Liver (tissue), 9 donors: ENCODE results near the gene PRDX1. TPM values are rescaled to one million over a fixed set of nuclear protein-coding genes. Genes with fewer than 3 reads are reported as not detected.
"Not testable (repeated sequence)": the region's sequence is repeated elsewhere in the genome, so short reads cannot be mapped to it uniquely, and the experiment has no call there.

Experiments
- DNase-seq: peaks from one replicate; pipeline ENCODE4 v3.0.0-alpha.2; 2017; ENCODE audit warnings: low spot score
- H3K27ac ChIP-seq, 2 donors: one replicate each; pipeline ENCODE4 v1.7.0; 2013; ENCODE audit warnings: inconsistent platforms in 2 of 2, low read length in 2 of 2, control low read depth in 1 of 2, low read depth in 1 of 2, mild to moderate bottlenecking in 1 of 2
- H3K27me3 ChIP-seq, 4 donors: one replicate each; pipeline versions ENCODE4 v1.6.1 to v1.7.0; 2013; ENCODE audit warnings: low read length in 3 of 4, inconsistent platforms in 1 of 4, mild to moderate bottlenecking in 1 of 4, moderate library complexity in 1 of 4; ENCODE audit not compliant: control insufficient read depth in 4 of 4, insufficient read depth in 4 of 4
- H3K36me3 ChIP-seq, 4 donors: one replicate each; pipeline versions ENCODE4 v1.6.1 to v1.7.0; 2013; ENCODE audit warnings: low read length in 3 of 4, mild to moderate bottlenecking in 3 of 4, low read depth in 1 of 4, moderate library complexity in 1 of 4; ENCODE audit not compliant: control insufficient read depth in 4 of 4, insufficient read depth in 3 of 4
- H3K4me1 ChIP-seq, 4 donors: one replicate each; pipeline versions ENCODE4 v1.6.1 to v1.7.0; 2013; ENCODE audit warnings: low read length in 3 of 4, mild to moderate bottlenecking in 3 of 4, moderate library complexity in 1 of 4; ENCODE audit not compliant: control insufficient read depth in 4 of 4, insufficient read depth in 4 of 4
- H3K4me3 ChIP-seq, 3 donors: one replicate each; pipeline versions ENCODE4 v1.6.1 to v1.7.0; 2013; ENCODE audit warnings: low read length in 3 of 3, control low read depth in 1 of 3, low read depth in 1 of 3, mild to moderate bottlenecking in 1 of 3
- H3K9ac ChIP-seq, 2 donors: one replicate each; pipeline ENCODE4 v1.7.0; 2013; ENCODE audit warnings: low read length in 2 of 2, mild to moderate bottlenecking in 2 of 2, moderate library complexity in 2 of 2, control low read depth in 1 of 2, low read depth in 1 of 2
- H3K9me3 ChIP-seq, 4 donors: one replicate each; pipeline versions ENCODE4 v1.6.1 to v1.7.0; 2013; ENCODE audit warnings: low read length in 3 of 4; ENCODE audit not compliant: control insufficient read depth in 4 of 4
- ATF3 ChIP-seq: IDR thresholded peaks from 2 replicates; pipeline ENCODE4 v1.6.1; 2016; ENCODE audit warnings: antibody characterized with exemption
- CTCF ChIP-seq: fragments of 150-350 bp; IDR thresholded peaks from 2 replicates; pipeline ENCODE4 v1.5.1; 2017; ENCODE audit warnings: improper control_type of control experiment, low read depth, low read length; ENCODE audit not compliant: missing input control
- EGR1 ChIP-seq, 2 donors: IDR thresholded peaks; 2 replicates each; pipeline ENCODE4 v1.6.1; 2016 to 2018; ENCODE audit warnings: antibody characterized with exemption in 2 of 2, low read depth in 2 of 2
- FOXA1 ChIP-seq: IDR thresholded peaks from 2 replicates; pipeline ENCODE4 v1.6.1; 2016; ENCODE audit warnings: antibody characterized with exemption
- FOXA2 ChIP-seq: IDR thresholded peaks from 2 replicates; pipeline ENCODE4 v1.6.1; 2016; ENCODE audit warnings: antibody characterized with exemption
- GABPA ChIP-seq, 2 donors: IDR thresholded peaks in 1 of 2; conservative IDR thresholded peaks in 1 of 2; 2 replicates each; pipeline ENCODE4 v1.6.1; 2016; ENCODE audit warnings: antibody characterized with exemption in 2 of 2, mild to moderate bottlenecking in 1 of 2, moderate library complexity in 1 of 2
- HNF4A ChIP-seq, 2 donors: conservative IDR thresholded peaks; 2 replicates each; pipeline ENCODE4 v1.6.1; 2016; ENCODE audit warnings: antibody characterized with exemption in 2 of 2, mild to moderate bottlenecking in 2 of 2
- HNF4G ChIP-seq: IDR thresholded peaks from 2 replicates; pipeline ENCODE4 v1.6.1; 2016; ENCODE audit warnings: antibody characterized with exemption
- JUND ChIP-seq, 2 donors: IDR thresholded peaks; 2 replicates each; pipeline ENCODE4 v1.6.1; 2016; ENCODE audit warnings: antibody characterized with exemption in 2 of 2
- MAX ChIP-seq: IDR thresholded peaks from 2 replicates; pipeline ENCODE4 v1.6.1; 2016; ENCODE audit warnings: antibody characterized with exemption
- NR2F2 ChIP-seq: IDR thresholded peaks from 2 replicates; pipeline ENCODE4 v1.6.1; 2016; ENCODE audit warnings: antibody characterized with exemption
- RAD21 ChIP-seq, 2 donors: IDR thresholded peaks; 2 replicates each; pipeline ENCODE4 v1.6.1; 2016; ENCODE audit warnings: antibody characterized with exemption in 2 of 2, mild to moderate bottlenecking in 2 of 2
- REST ChIP-seq: IDR thresholded peaks from 2 replicates; pipeline ENCODE4 v1.6.1; 2016; ENCODE audit warnings: antibody characterized with exemption, mild to moderate bottlenecking
- RXRA ChIP-seq, 2 donors: IDR thresholded peaks; 2 replicates each; pipeline ENCODE4 v1.6.1; 2017 to 2018; ENCODE audit warnings: antibody characterized with exemption in 2 of 2, mild to moderate bottlenecking in 1 of 2
- SP1 ChIP-seq: IDR thresholded peaks from 2 replicates; pipeline ENCODE4 v1.6.1; 2018; ENCODE audit warnings: antibody characterized with exemption, mild to moderate bottlenecking
- TAF1 ChIP-seq: conservative IDR thresholded peaks from 2 replicates; pipeline ENCODE4 v1.6.1; 2016; ENCODE audit warnings: antibody characterized with exemption, mild to moderate bottlenecking
- YY1 ChIP-seq: IDR thresholded peaks from 2 replicates; pipeline ENCODE4 v1.6.1; 2016; ENCODE audit warnings: antibody characterized with exemption, mild to moderate bottlenecking
- ZBTB33 ChIP-seq: IDR thresholded peaks from 2 replicates; pipeline ENCODE4 v1.6.1; 2016; ENCODE audit warnings: antibody characterized with exemption
- WGBS: extraction: QIAGEN DNeasy Blood & Tissue Kit; methylation state at CpG from one replicate; pipeline ENCODE4 v1.1.7; 2013; 5-methylcytosine and 5-hydroxymethylcytosine counted together
- polyA plus RNA-seq, 2 donors: library from polyadenylated mRNA; stranded (reverse) in 1 of 2; unstranded in 1 of 2; fragments of 200-250 nt in 1 of 2; fragments of >200 nt in 1 of 2; fragmentation: Nextera tagmentation in 1 of 2; extraction: Ambion mirVana in 1 of 2; gene quantifications; one replicate each; pipeline versions ENCODE4 v1.2.1 to v1.2.3, GENCODE V29; 2013 to 2015
- total RNA-seq, 2 donors: library from RNA; depleted of rRNA; stranded (reverse); fragments of >200 nt; gene quantifications; one replicate each; pipeline ENCODE4 v1.2.3, GENCODE V29; 2014
- donor health status: healthy.
- donor health status: healthy.
- donor health status: healthy.
- donor health status: healthy.
- donor health status: healthy.

Gene PRDX1
- total and polyA plus RNA-seq, 4 donors = 270 to 623 (median 397) TPM

- 1% methylated on average over 17 of the region's 17 CpGs for WGBS
- Histone ChIP-seq H3K27ac (peak overlapping the region; percentile 67 to 80), H3K36me3 (no peaks in the 10 kb centered on the region), H3K4me3 (peak overlapping the region; percentile 77 to 92 (median 79)), H3K9me3 (no peaks in the 10 kb centered on the region), H3K27me3 (no peaks in the 10 kb centered on the region), H3K4me1 (peaks cover 2 to 27% (median 14%) of the 10 kb centered on the region in 4 donors), H3K9ac (peak overlapping the region; percentile 87 to 99)
- TF ChIP-seq JUND (IDR thresholded peaks at IDR 0.05) (no peak), HNF4A (conservative IDR thresholded peaks at IDR 0.05) (peak in 1 of 2 donors; percentile 8)
- no peak for DNase-seq
Observed at GRCh38 chr1:45490121-45490625, 31.5 kb downstream of the PRDX1 start.

- H3K4me1 ChIP-seq = peaks cover 2 to 27% (median 14%) of the 10 kb centered on the region in 4 donors
- DNase-seq, H3K9ac ChIP-seq, H3K27me3 ChIP-seq, H3K9me3 ChIP-seq, H3K36me3 ChIP-seq: not testable (repeated sequence)
- peak overlapping the region in 2 of 3 donors; percentile 77 to 92 for H3K4me3 ChIP-seq
- peak overlapping the region in 1 of 2 donors; percentile 29 for H3K27ac ChIP-seq
- 30% methylated on average over 14 of the region's 14 CpGs for WGBS
Observed at GRCh38 chr1:45489379-45489778, 32.3 kb downstream of the PRDX1 start.

- Histone ChIP-seq H3K4me1 (peaks cover 2 to 27% (median 14%) of the 10 kb centered on the region in 4 donors), H3K27ac (no peak overlapping the region), H3K9me3 (no peaks in the 10 kb centered on the region), H3K4me3 (peak overlapping the region in 1 of 3 donors; percentile 77), H3K36me3 (no peaks in the 10 kb centered on the region), H3K27me3 (no peaks in the 10 kb centered on the region), H3K9ac (no peak overlapping the region)
- no peak for DNase-seq
- 91% methylated on average over 10 of the region's 10 CpGs for WGBS
- TF ChIP-seq CTCF (no peak), RAD21 (IDR thresholded peaks at IDR 0.05) (no peak), RXRA (IDR thresholded peaks at IDR 0.05) (no peak), FOXA2 (no peak), GABPA (IDR thresholded peaks at IDR 0.05 in 1 of 2, conservative IDR thresholded peaks at IDR 0.05 in 1 of 2) (no peak), YY1 (no peak), HNF4A (conservative IDR thresholded peaks at IDR 0.05) (no peak), HNF4G (no peak), EGR1 (IDR thresholded peaks at IDR 0.05; ENCODE audit: low read depth in 2 of 2) (no peak), REST (no peak), JUND (IDR thresholded peaks at IDR 0.05) (no peak), MAX (no peak), ATF3 (no peak), SP1 (no peak), ZBTB33 (no peak), NR2F2 (no peak), TAF1 (no peak), FOXA1 (no peak)
Observed at GRCh38 chr1:45488666-45489377, 32.9 kb downstream of the PRDX1 start.
